ENCODE measurements around the gene HIVEP2.

- TF ChIP-seq CTCF (IDR thresholded peaks at IDR 0.05) (no peak), POLR2A (IDR thresholded peaks at IDR 0.05) (no peak)
Measured at GRCh38 chr6:142933701-142934100, 11.3 kb downstream of the HIVEP2 start.

Data from stomach (tissue), 4 donors.